ENCODE measurements around the gene GUK1.
"Not testable (repeated sequence)": the region's sequence is repeated elsewhere in the genome, so short reads cannot be mapped to it uniquely, and the experiment has no call there.

GUK1 gene

GRCh38 chr1:228185641-228185965 is 45.5 kb downstream of the GUK1 start:
- Histone ChIP-seq H3K4me2 (ENCODE audit: low read depth, low read length, poor library complexity, severe bottlenecking) (no peak overlapping the region), H4K20me1 (ENCODE audit: insufficient read depth, low read length, poor library complexity, severe bottlenecking) (no peaks in the 10 kb centered on the region), H3K9me2 (replicated peaks; ENCODE audit: low read depth, low read length) (no peaks in the 10 kb centered on the region), H3K79me2 (ENCODE audit: insufficient read depth, low read length) (no peaks in the 10 kb centered on the region), H3K4me1 (ENCODE audit: insufficient read depth, low read length, poor library complexity, severe bottlenecking) (peaks cover 5% of the 10 kb centered on the region), H3K27me3 (ENCODE audit: insufficient read depth, low read length, poor library complexity, severe bottlenecking) (no peaks in the 10 kb centered on the region), H3F3A (ENCODE audit: low read depth) (no peaks in the 10 kb centered on the region), H3K4me3 (ENCODE audit: low read length, poor library complexity, severe bottlenecking) (no peak overlapping the region), H2AFZ (ENCODE audit: low read length) (no peak overlapping the region), H3K9ac (ENCODE audit: low read depth, low read length, poor library complexity, severe bottlenecking) (no peak overlapping the region), H3K9me3 (ENCODE audit: insufficient read depth, low read depth, low read length) (no peaks in the 10 kb centered on the region), H3K36me3 (ENCODE audit: insufficient read depth, low read length) (no peaks in the 10 kb centered on the region)
- TF ChIP-seq EZH2phosphoT487 (IDR thresholded peaks at IDR 0.05; ENCODE audit: borderline replicate concordance) (no peak), CTCF (conservative IDR thresholded peaks at IDR 0.05; ENCODE audit: low read length) (no peak)

- H4K20me1 ChIP-seq (ENCODE audit: insufficient read depth, low read length, poor library complexity, severe bottlenecking); H3K4me1 ChIP-seq (ENCODE audit: insufficient read depth, low read length, poor library complexity, severe bottlenecking); H3K4me3 ChIP-seq (ENCODE audit: low read length, poor library complexity, severe bottlenecking); H3F3A ChIP-seq (ENCODE audit: low read depth); H3K9ac ChIP-seq (ENCODE audit: low read depth, low read length, poor library complexity, severe bottlenecking); H3K4me2 ChIP-seq (ENCODE audit: low read depth, low read length, poor library complexity, severe bottlenecking); H3K27me3 ChIP-seq (ENCODE audit: insufficient read depth, low read length, poor library complexity, severe bottlenecking); H3K9me3 ChIP-seq (ENCODE audit: insufficient read depth, low read depth, low read length); H3K36me3 ChIP-seq (ENCODE audit: insufficient read depth, low read length); H2AFZ ChIP-seq (ENCODE audit: low read length); H3K9me2 ChIP-seq (replicated peaks; ENCODE audit: low read depth, low read length); H3K79me2 ChIP-seq (ENCODE audit: insufficient read depth, low read length): not testable (repeated sequence)
Measured at GRCh38 chr1:228188249-228188648, 48.2 kb downstream of the GUK1 start.

GRCh38 chr1:228190182-228190581 is 50.1 kb downstream of the GUK1 start:
- Histone ChIP-seq H3K4me3 (ENCODE audit: low read length, poor library complexity, severe bottlenecking) (no peak overlapping the region), H3F3A (ENCODE audit: low read depth) (no peaks in the 10 kb centered on the region), H3K9me3 (ENCODE audit: insufficient read depth, low read depth, low read length) (no peaks in the 10 kb centered on the region), H3K4me1 (ENCODE audit: insufficient read depth, low read length, poor library complexity, severe bottlenecking) (peaks cover 5% of the 10 kb centered on the region), H3K79me2 (ENCODE audit: insufficient read depth, low read length) (no peaks in the 10 kb centered on the region), H3K4me2 (ENCODE audit: low read depth, low read length, poor library complexity, severe bottlenecking) (no peak overlapping the region), H3K9me2 (replicated peaks; ENCODE audit: low read depth, low read length) (no peaks in the 10 kb centered on the region), H4K20me1 (ENCODE audit: insufficient read depth, low read length, poor library complexity, severe bottlenecking) (no peaks in the 10 kb centered on the region), H2AFZ (ENCODE audit: low read length) (no peak overlapping the region), H3K9ac (ENCODE audit: low read depth, low read length, poor library complexity, severe bottlenecking) (no peak overlapping the region), H3K36me3 (ENCODE audit: insufficient read depth, low read length) (no peaks in the 10 kb centered on the region), H3K27me3 (ENCODE audit: insufficient read depth, low read length, poor library complexity, severe bottlenecking) (no peaks in the 10 kb centered on the region)
- TF ChIP-seq CTCF (conservative IDR thresholded peaks at IDR 0.05; ENCODE audit: low read length) = no peak
- TF ChIP-seq EZH2phosphoT487 (IDR thresholded peaks at IDR 0.05; ENCODE audit: borderline replicate concordance) = no peak

GRCh38 chr1:228190778-228191177 is 50.7 kb downstream of the GUK1 start:
- no peak overlapping the region for H3K4me3 ChIP-seq (ENCODE audit: low read length, poor library complexity, severe bottlenecking)
- no peak overlapping the region for H3K9ac ChIP-seq (ENCODE audit: low read depth, low read length, poor library complexity, severe bottlenecking)
- H4K20me1 ChIP-seq (ENCODE audit: insufficient read depth, low read length, poor library complexity, severe bottlenecking) = no peaks in the 10 kb centered on the region
- H3K4me1 ChIP-seq (ENCODE audit: insufficient read depth, low read length, poor library complexity, severe bottlenecking) = peaks cover under 1% of the 10 kb centered on the region
- H3K36me3 ChIP-seq (ENCODE audit: insufficient read depth, low read length) = no peaks in the 10 kb centered on the region
- TF ChIP-seq EZH2phosphoT487 (IDR thresholded peaks at IDR 0.05; ENCODE audit: borderline replicate concordance) (no peak), CTCF (conservative IDR thresholded peaks at IDR 0.05; ENCODE audit: low read length) (no peak)
- no peaks in the 10 kb centered on the region for H3K27me3 ChIP-seq (ENCODE audit: insufficient read depth, low read length, poor library complexity, severe bottlenecking)
- no peak overlapping the region for H3K4me2 ChIP-seq (ENCODE audit: low read depth, low read length, poor library complexity, severe bottlenecking)
- no peak overlapping the region for H2AFZ ChIP-seq (ENCODE audit: low read length)
- H3K9me2 ChIP-seq (replicated peaks; ENCODE audit: low read depth, low read length) = no peaks in the 10 kb centered on the region
- H3K79me2 ChIP-seq (ENCODE audit: insufficient read depth, low read length) = no peaks in the 10 kb centered on the region
- H3K9me3 ChIP-seq (ENCODE audit: insufficient read depth, low read depth, low read length) = no peaks in the 10 kb centered on the region
- no peaks in the 10 kb centered on the region for H3F3A ChIP-seq (ENCODE audit: low read depth)

All from Loucy (cell line).